H9 (cell line): ENCODE results near the gene MINDY4. TPM values are rescaled to one million over a fixed set of nuclear protein-coding genes. Genes with fewer than 3 reads are reported as not detected.

ENCODE experiments used
- DNase-seq: peaks from one replicate; pipeline ENCODE4 v3.0.0-alpha.2; 2017
- H2AFZ ChIP-seq: one replicate; pipeline ENCODE4 v1.6.1; 2013; ENCODE audit warnings: mild to moderate bottlenecking, low read length, control low read depth, moderate library complexity
- H2AK5ac ChIP-seq: 2 replicates; pipeline ENCODE4 v1.6.1; 2013; ENCODE audit warnings: low read length, control low read depth, mixed read lengths; ENCODE audit not compliant: insufficient read length
- H2BK120ac ChIP-seq: one replicate; pipeline ENCODE4 v1.6.1; 2013; ENCODE audit warnings: low read depth, mild to moderate bottlenecking, low read length, control low read depth, inconsistent platforms; ENCODE audit not compliant: poor library complexity, severe bottlenecking
- H2BK12ac ChIP-seq: 2 replicates; pipeline ENCODE4 v1.6.1; 2013; ENCODE audit warnings: low read length, control low read depth, mixed read lengths, low read depth; ENCODE audit not compliant: insufficient read length
- H2BK15ac ChIP-seq: 2 replicates; pipeline ENCODE4 v1.6.1; 2013; ENCODE audit warnings: low read depth, low read length, control low read depth
- H2BK20ac ChIP-seq: one replicate; pipeline ENCODE4 v1.6.1; 2013; ENCODE audit warnings: low read depth, mild to moderate bottlenecking, low read length, control low read depth, inconsistent platforms; ENCODE audit not compliant: poor library complexity, severe bottlenecking
- H2BK5ac ChIP-seq: 2 replicates; pipeline ENCODE4 v1.6.1; 2013; ENCODE audit warnings: low read length, control low read depth, mixed read lengths; ENCODE audit not compliant: insufficient read length
- H3K14ac ChIP-seq: 2 replicates; pipeline ENCODE4 v1.6.1; 2013; ENCODE audit warnings: low read length, control low read depth; ENCODE audit not compliant: insufficient read depth
- H3K18ac ChIP-seq: 2 replicates; pipeline ENCODE4 v1.6.1; 2013; ENCODE audit warnings: low read depth, mild to moderate bottlenecking, mixed read lengths, low read length, control low read depth; ENCODE audit not compliant: insufficient read length
- H3K23ac ChIP-seq: 2 replicates; pipeline ENCODE4 v1.6.1; 2013; ENCODE audit warnings: low read length, control low read depth, mixed read lengths, low read depth; ENCODE audit not compliant: insufficient read length
- H3K23me2 ChIP-seq: 2 replicates; pipeline ENCODE4 v1.6.1; 2013; ENCODE audit warnings: low read depth, mild to moderate bottlenecking, mixed read lengths, low read length, control low read depth; ENCODE audit not compliant: insufficient read length, poor library complexity, severe bottlenecking
- H3K27ac ChIP-seq: 2 replicates; pipeline ENCODE4 v1.5.1; 2013; ENCODE audit warnings: low read length, control low read depth, mixed read lengths, low read depth; ENCODE audit not compliant: insufficient read length
- H3K27me3 ChIP-seq: 2 replicates; pipeline ENCODE4 v1.6.1; 2013; ENCODE audit warnings: low read length, control low read depth, inconsistent platforms; ENCODE audit not compliant: insufficient read depth
- H3K4ac ChIP-seq: 2 replicates; pipeline ENCODE4 v1.6.1; 2013; ENCODE audit warnings: low read depth, mild to moderate bottlenecking, control low read depth, inconsistent platforms, low read length, moderate library complexity
- H3K4me1 ChIP-seq: 2 replicates; pipeline ENCODE4 v1.6.1; 2013; ENCODE audit warnings: low read length, control low read depth, inconsistent platforms; ENCODE audit not compliant: insufficient read depth
- H3K4me2 ChIP-seq: 2 replicates; pipeline ENCODE4 v1.6.1; 2013; ENCODE audit warnings: low read length, control low read depth, mixed read lengths; ENCODE audit not compliant: insufficient read length, insufficient read depth
- H3K56ac ChIP-seq: 2 replicates; pipeline ENCODE4 v1.6.1; 2013; ENCODE audit warnings: low read depth, mild to moderate bottlenecking, mixed read lengths, low read length, control low read depth; ENCODE audit not compliant: insufficient read length
- H3K79me1 ChIP-seq: 2 replicates; pipeline ENCODE4 v1.6.1; 2013; ENCODE audit warnings: low read depth, mild to moderate bottlenecking, moderate library complexity, low read length, control low read depth, inconsistent platforms; ENCODE audit not compliant: insufficient read depth, poor library complexity, severe bottlenecking
- H3K79me2 ChIP-seq: 2 replicates; pipeline ENCODE4 v1.6.1; 2013; ENCODE audit warnings: low read length, control low read depth, inconsistent platforms; ENCODE audit not compliant: insufficient read depth
- H3K9ac ChIP-seq: 2 replicates; pipeline ENCODE4 v1.6.1; 2013; ENCODE audit warnings: low read length, control low read depth, mixed read lengths; ENCODE audit not compliant: insufficient read length; ENCODE audit errors: extremely low read depth
- H3K9me3 ChIP-seq: one replicate; pipeline ENCODE4 v1.6.1; 2013; ENCODE audit warnings: low read depth, low read length, inconsistent platforms; ENCODE audit not compliant: control insufficient read depth
- H3T11ph ChIP-seq: one replicate; pipeline ENCODE4 v1.6.1; 2013; ENCODE audit warnings: mild to moderate bottlenecking, low read length, control low read depth, inconsistent platforms
- H4K20me1 ChIP-seq: one replicate; pipeline ENCODE4 v1.6.1; 2013; ENCODE audit not compliant: control insufficient read depth, insufficient read length, insufficient read depth
- H4K5ac ChIP-seq: 2 replicates; pipeline ENCODE4 v1.6.1; 2013; ENCODE audit warnings: low read depth, mild to moderate bottlenecking, mixed read lengths, low read length, control low read depth; ENCODE audit not compliant: insufficient read length
- H4K8ac ChIP-seq: replicated peaks from 2 replicates; pipeline ENCODE4 v1.6.1; 2013; ENCODE audit warnings: low read length, control low read depth, mixed read lengths, low read depth; ENCODE audit not compliant: insufficient read length
- H4K91ac ChIP-seq: 2 replicates; pipeline ENCODE4 v1.6.1; 2013; ENCODE audit warnings: low read depth, mild to moderate bottlenecking, moderate library complexity, mixed read lengths, low read length, control low read depth; ENCODE audit not compliant: insufficient read length
- H3K27ac Mint-ChIP-seq, 3 experiments: 2 replicates in 2 of 3; 3 replicates in 1 of 3; pipeline ENCODE4 v1.8.0; 2020 to 2021; ENCODE audit warnings: mixed read lengths in 3 of 3, mild to moderate bottlenecking in 1 of 3, moderate library complexity in 1 of 3
- H3K27me3 Mint-ChIP-seq: 2 replicates; pipeline ENCODE4 v1.8.0; 2021; ENCODE audit warnings: low read depth, mild to moderate bottlenecking, moderate library complexity, mixed read lengths
- H3K36me3 Mint-ChIP-seq, 3 experiments: 2 replicates in 2 of 3; 3 replicates in 1 of 3; pipeline ENCODE4 v1.8.0; 2020 to 2021; ENCODE audit warnings: low read depth in 3 of 3, mixed read lengths in 3 of 3; ENCODE audit not compliant: insufficient read depth in 1 of 3
- H3K4me1 Mint-ChIP-seq, 2 experiments: 2 replicates each; pipeline ENCODE4 v1.8.0; 2020; ENCODE audit warnings: mixed read lengths in 2 of 2
- H3K4me3 Mint-ChIP-seq, 2 experiments: 2 replicates in 1 of 2; 3 replicates in 1 of 2; pipeline ENCODE4 v1.8.0; 2020 to 2021; ENCODE audit warnings: mild to moderate bottlenecking in 2 of 2, mixed read lengths in 2 of 2, moderate library complexity in 1 of 2
- H3K9me3 Mint-ChIP-seq, 2 experiments: 2 replicates in 1 of 2; 3 replicates in 1 of 2; pipeline ENCODE4 v1.8.0; 2020; ENCODE audit warnings: mild to moderate bottlenecking in 2 of 2, mixed read lengths in 2 of 2, moderate library complexity in 1 of 2
- CTCF ChIP-seq: fragments of 200-600 bp; sonication (generic); conservative IDR thresholded peaks from 3 replicates; pipeline ENCODE4 v1.8.0; 2021; ENCODE audit warnings: antibody characterized with exemption, mild to moderate bottlenecking
- WGBS: extraction: QIAGEN DNeasy Blood & Tissue Kit; methylation state at CpG from one replicate; pipeline ENCODE4 v1.1.7; 2013; ENCODE audit warnings: missing lambda C conversion rate, low lambda C conversion rate, mixed read lengths; ENCODE audit not compliant: insufficient read length; ENCODE audit errors: extremely low coverage; 5-methylcytosine and 5-hydroxymethylcytosine counted together
- total RNA-seq: library from RNA; stranded (reverse); gene quantifications from 2 replicates; pipeline ENCODE4 v1.2.1, GENCODE V29; 2021

Gene MINDY4
- total RNA-seq, 1 experiment from 2014 or later = 3.1 TPM

DNA sequence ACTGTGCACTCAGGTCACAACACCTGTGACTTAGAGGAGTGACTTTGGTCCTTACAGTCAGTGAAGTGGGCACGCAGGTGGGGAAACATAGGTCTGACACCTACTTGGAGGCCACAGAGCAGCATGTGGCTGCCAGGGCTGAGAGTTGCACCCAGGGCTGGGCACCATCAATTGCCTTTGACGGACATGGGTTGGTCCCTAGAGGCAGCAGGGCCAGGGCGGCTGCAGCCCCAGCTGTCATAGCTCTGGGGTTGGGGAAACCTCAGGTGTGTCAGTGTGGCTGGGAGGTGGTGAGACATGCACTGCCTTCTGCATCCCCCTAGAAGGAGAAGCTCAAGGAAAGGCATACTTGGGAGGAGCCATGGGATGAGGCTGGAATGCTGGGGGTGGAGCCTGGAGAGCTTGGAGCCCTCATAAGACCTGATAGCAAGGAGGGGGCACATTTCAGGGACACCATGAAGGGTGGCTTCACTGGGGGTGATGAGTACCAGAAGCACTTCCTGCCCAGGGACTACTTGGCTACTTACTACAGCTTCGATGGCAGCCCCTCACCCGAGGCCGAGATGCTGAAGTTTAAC, 19.4 kb upstream of the MINDY4 start, which contains the start of gene INMT:
TSS of gene INMT (plus strand) at position 440 of the 578 bp plus-strand sequence. CDS start at position 456, 16 bp downstream.
- WGBS = no CpG with 5 or more reads among the region's 6 CpGs
- H4K8ac ChIP-seq = no peak within 1 kb of the TSS
- H2AFZ ChIP-seq = no peak within 1 kb of the TSS
- no peaks in the 10 kb centered on the region for H3K23me2 ChIP-seq
- no peaks in the 10 kb centered on the region for H3K79me1 ChIP-seq
- no peak within 1 kb of the TSS for H3K18ac ChIP-seq
- no peak within 1 kb of the TSS for H3K56ac ChIP-seq
- no peak within 1 kb of the TSS for H3K9ac ChIP-seq
- H4K5ac ChIP-seq = no peak within 1 kb of the TSS
- no peaks in the 10 kb centered on the region for H3K4me1 ChIP-seq
- no peak within 1 kb of the TSS for H2AK5ac ChIP-seq
- no peak within 1 kb of the TSS for H3K14ac ChIP-seq
- no peaks in the 10 kb centered on the region for H3K9me3 Mint-ChIP-seq
- no peak within 1 kb of the TSS for H3K23ac ChIP-seq
- H4K20me1 ChIP-seq = no peaks in the 10 kb centered on the region
- TF ChIP-seq CTCF = no peak
- H2BK120ac ChIP-seq = no peak within 1 kb of the TSS
- no peak within 1 kb of the TSS for H3K4me3 Mint-ChIP-seq
- H4K91ac ChIP-seq = no peak within 1 kb of the TSS
- no peak for DNase-seq
- H3K27ac ChIP-seq = no peak within 1 kb of the TSS
- peaks cover 1% of the 10 kb centered on the region; the same call in 1 of the 2 replicates for H3K27me3 Mint-ChIP-seq
- no peak within 1 kb of the TSS for H3K27ac Mint-ChIP-seq
- no peak within 1 kb of the TSS for H2BK20ac ChIP-seq
- H3K9me3 ChIP-seq = no peaks in the 10 kb centered on the region
- no peak within 1 kb of the TSS for H3T11ph ChIP-seq
- H3K4me1 Mint-ChIP-seq = peaks cover 0 to 2% of the 10 kb centered on the region in 2 experiments; a peak in 2 of 4 replicates
- H2BK12ac ChIP-seq = no peak within 1 kb of the TSS
- no peak within 1 kb of the TSS for H3K4ac ChIP-seq
- H2BK5ac ChIP-seq = no peak within 1 kb of the TSS
- no peak within 1 kb of the TSS for H3K4me2 ChIP-seq
- no peaks in the 10 kb centered on the region; a peak in 3 of 7 replicates for H3K36me3 Mint-ChIP-seq
- H3K27me3 ChIP-seq = no peaks in the 10 kb centered on the region
- H3K79me2 ChIP-seq = no peaks in the 10 kb centered on the region
- no peak within 1 kb of the TSS for H2BK15ac ChIP-seq
